GM12865 (cell line): Measurements from ENCODE around the gene GAR1.
"Not testable (repeated sequence)": the region's sequence is repeated elsewhere in the genome, so short reads cannot be mapped to it uniquely, and the experiment has no call there.

Experiments used
- DNase-seq: peaks from one replicate; pipeline ENCODE4 v3.0.0; 2010; ENCODE audit warnings: low read depth
- H3K4me3 ChIP-seq: 2 replicates; pipeline ENCODE4 v1.5.1; 2011; ENCODE audit warnings: mild to moderate bottlenecking, low read depth, low read length, control low read depth
- CTCF ChIP-seq: IDR thresholded peaks from 2 replicates; pipeline ENCODE4 v1.5.1; 2011; ENCODE audit warnings: low read length, control low read depth, low read depth, inconsistent platforms; ENCODE audit not compliant: insufficient read depth; ENCODE audit errors: missing control alignments

GAR1 gene

GRCh38 chr4:109815151-109816081 lies at the start of gene GAR1:
GAR1 (plus strand) TSS chr4:109815762; CDS start chr4:109816165, 403 bp downstream.
- peak; percentile 94 for DNase-seq
- no peak for TF ChIP-seq CTCF
- peak within 1 kb of the TSS; percentile 67 for H3K4me3 ChIP-seq

- DNase-seq, H3K4me3 ChIP-seq: not testable (repeated sequence)
These were observed 33.5 kb upstream of the GAR1 start for GRCh38 chr4:109782092-109782491.

- TF ChIP-seq CTCF, result no peak
- no peak overlapping the region for H3K4me3 ChIP-seq
- DNase-seq, result no peak
These were observed 28.7 kb upstream of the GAR1 start for GRCh38 chr4:109786846-109787245.

GRCh38 chr4:109787807-109788206 lies 27.8 kb upstream of the GAR1 start:
- H3K4me3 ChIP-seq, result no peak overlapping the region
- TF ChIP-seq CTCF, result no peak
- no peak for DNase-seq

GRCh38 chr4:109795059-109795458 lies 20.5 kb upstream of the GAR1 start:
- H3K4me3 ChIP-seq, result no peak overlapping the region
- no peak for DNase-seq
- no peak for TF ChIP-seq CTCF

- no peak for DNase-seq
- TF ChIP-seq CTCF, result no peak
- no peak overlapping the region for H3K4me3 ChIP-seq
These were observed 16.7 kb upstream of the GAR1 start for GRCh38 chr4:109798866-109799265.

- DNase-seq, result no peak
- no peak overlapping the region for H3K4me3 ChIP-seq
- TF ChIP-seq CTCF, result no peak
These were observed 14.3 kb upstream of the GAR1 start for GRCh38 chr4:109801099-109801789.
